SH-SY5Y (cell line): ENCODE measurements around the gene DOCK9.

Experiments
- GATA2 ChIP-seq: IDR thresholded peaks from 2 replicates; pipeline ENCODE4 v1.6.1; 2011; ENCODE audit warnings: mild to moderate bottlenecking, low read depth, low read length
- GATA3 ChIP-seq: IDR thresholded peaks from 2 replicates; pipeline ENCODE4 v1.6.1; 2011; ENCODE audit warnings: low read depth, mild to moderate bottlenecking, low read length, moderate library complexity

GRCh38 chr13:98803921-98804320, 173.9 kb downstream of the DOCK9 start:
- TF ChIP-seq GATA3 = no peak
- no peak for TF ChIP-seq GATA2
